ENCODE measurements around the gene PPP1R10.

PPP1R10 gene

DNA sequence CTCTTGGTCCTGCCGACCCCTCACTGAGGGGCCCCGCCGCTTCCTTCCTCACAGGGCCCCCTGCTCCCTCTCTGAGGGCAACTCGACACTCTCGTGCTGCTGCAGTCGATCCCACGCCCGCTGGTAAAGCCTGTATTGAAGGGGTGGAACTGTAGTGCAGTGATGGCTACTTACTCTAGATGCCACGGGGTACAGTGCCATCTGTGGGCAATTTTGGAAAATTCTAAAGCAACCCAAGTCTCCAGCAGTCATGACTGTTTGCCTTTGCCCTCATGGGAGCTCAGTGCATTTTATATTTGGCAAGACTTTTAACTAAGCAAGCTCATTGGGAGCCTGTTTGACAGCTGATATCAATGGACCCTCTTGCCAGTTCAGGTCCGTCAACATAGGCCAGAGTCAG, 23.4 kb upstream of the PPP1R10 start:
- TF ChIP-seq, protein P1, sequence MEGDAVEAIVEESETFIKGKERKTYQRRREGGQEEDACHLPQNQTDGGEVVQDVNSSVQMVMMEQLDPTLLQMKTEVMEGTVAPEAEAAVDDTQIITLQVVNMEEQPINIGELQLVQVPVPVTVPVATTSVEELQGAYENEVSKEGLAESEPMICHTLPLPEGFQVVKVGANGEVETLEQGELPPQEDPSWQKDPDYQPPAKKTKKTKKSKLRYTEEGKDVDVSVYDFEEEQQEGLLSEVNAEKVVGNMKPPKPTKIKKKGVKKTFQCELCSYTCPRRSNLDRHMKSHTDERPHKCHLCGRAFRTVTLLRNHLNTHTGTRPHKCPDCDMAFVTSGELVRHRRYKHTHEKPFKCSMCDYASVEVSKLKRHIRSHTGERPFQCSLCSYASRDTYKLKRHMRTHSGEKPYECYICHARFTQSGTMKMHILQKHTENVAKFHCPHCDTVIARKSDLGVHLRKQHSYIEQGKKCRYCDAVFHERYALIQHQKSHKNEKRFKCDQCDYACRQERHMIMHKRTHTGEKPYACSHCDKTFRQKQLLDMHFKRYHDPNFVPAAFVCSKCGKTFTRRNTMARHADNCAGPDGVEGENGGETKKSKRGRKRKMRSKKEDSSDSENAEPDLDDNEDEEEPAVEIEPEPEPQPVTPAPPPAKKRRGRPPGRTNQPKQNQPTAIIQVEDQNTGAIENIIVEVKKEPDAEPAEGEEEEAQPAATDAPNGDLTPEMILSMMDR (conservative IDR thresholded peaks at IDR 0.05), result peak; percentile 23; the same call in 1 of the 2 replicates

DNA sequence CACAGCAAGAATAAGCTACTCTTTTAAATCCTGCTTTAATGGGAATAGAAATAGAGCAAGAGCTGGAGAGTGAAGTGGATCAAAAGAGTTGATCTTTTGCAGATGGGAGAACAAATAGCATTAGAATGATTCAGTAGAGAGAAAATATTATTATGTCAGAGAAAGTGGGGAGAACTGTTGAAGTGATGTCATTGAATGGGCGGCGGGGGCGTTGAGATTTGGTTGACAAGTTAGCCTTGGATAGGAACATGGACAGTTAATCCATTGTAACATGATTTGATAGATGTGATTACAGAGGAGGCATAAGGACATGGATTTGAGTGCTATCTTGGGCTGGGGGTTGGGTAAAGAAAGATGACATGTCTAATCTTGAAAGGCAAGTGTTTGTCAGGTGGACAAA, 18.8 kb upstream of the PPP1R10 start:
- TF ChIP-seq, protein P1 (conservative IDR thresholded peaks at IDR 0.05), result no peak
- no peak overlapping the region for H3K27ac ChIP-seq

More for the DNA sequence above, 23.4 kb upstream of the PPP1R10 start:
- H3K27ac ChIP-seq, result no peak overlapping the region

DNA sequence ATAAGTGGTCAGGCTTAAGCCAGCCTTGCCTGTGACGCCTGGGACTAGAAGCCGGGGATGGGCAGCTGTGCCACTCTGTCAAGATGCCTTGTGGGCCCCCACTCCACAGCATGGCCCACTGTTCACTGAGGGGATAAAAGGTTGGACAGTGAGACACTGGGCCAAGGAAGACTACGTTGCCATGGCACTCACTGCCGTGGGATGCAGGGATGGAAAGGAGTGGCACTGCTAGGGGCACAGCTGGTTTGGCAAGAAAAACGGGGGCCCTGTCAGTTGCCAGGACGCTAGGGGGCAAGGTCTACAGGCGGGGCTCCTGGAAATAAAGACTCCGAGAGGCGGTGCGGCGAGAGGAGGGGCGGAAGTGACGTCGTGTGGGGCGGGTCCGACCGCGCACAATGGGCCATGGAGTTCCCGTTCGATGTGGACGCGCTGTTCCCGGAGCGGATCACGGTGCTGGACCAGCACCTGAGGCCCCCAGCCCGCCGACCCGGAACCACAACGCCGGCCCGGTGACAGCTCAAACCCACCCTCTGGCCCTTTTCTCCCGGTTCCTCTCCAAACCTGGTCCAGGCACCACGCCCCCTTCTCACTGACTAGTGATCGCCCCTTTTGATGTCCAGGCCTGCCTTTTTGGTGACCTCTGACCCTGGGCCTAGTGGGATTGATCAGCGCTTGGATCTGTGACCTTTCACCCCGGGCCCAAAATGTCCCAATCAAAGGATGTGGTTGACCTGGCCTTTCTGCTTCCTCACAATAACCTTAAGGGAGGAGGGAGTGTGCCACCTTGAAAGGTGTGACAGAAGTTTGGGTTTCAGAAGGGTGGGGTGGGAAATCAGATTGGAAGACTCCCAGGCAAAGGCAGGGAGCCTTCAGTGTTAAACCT, 9.7 kb upstream of the PPP1R10 start, which contains the start of gene ATAT1:
Gene ATAT1 (plus strand): TSS at position 391 of the 883 bp plus-strand sequence.
- peak within 1 kb of the TSS; percentile 76 for H3K27ac ChIP-seq
- TF ChIP-seq, protein P1 (conservative IDR thresholded peaks at IDR 0.05), result peak; percentile 29

DNA sequence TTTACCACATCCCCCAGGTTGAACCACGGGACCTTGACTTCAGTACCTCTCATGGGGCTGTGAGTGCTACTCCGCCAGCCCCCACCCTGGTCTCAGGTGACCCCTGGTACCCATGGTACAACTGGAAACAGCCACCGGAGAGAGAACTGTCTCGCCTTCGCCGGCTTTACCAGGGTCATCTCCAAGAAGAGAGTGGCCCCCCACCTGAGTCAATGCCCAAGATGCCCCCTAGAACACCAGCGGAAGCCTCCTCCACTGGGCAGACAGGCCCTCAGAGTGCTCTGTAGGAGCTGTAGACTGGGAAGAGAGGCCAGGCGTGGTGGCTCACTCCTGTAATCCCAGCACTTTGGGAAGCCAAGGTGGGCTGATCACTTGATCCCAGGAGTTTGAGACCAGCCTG, 8.5 kb upstream of the PPP1R10 start:
- TF ChIP-seq, protein P1 (conservative IDR thresholded peaks at IDR 0.05), result no peak
- no peak overlapping the region for H3K27ac ChIP-seq

DNA sequence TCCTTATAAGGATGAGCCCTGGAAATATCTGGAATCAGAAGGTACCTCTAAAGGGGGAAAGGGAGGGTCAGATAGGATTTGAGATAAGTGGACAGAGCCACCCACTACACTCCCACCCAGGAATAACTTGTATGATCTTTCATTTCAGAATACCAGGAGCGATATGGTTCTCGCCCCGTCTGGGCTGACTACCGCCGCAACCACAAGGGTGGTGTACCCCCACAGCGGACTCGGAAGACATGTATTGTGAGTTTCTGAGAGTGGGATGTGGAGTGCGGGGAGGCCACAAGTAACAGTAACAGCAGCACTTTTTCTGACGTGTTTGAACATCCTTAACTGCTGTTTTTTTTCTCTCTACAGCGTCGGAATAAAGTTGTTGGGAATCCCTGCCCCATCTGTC, 2.5 kb upstream of the PPP1R10 start:
- TF ChIP-seq, protein P1 (conservative IDR thresholded peaks at IDR 0.05), result no peak
- H3K27ac ChIP-seq, result no peak overlapping the region

DNA sequence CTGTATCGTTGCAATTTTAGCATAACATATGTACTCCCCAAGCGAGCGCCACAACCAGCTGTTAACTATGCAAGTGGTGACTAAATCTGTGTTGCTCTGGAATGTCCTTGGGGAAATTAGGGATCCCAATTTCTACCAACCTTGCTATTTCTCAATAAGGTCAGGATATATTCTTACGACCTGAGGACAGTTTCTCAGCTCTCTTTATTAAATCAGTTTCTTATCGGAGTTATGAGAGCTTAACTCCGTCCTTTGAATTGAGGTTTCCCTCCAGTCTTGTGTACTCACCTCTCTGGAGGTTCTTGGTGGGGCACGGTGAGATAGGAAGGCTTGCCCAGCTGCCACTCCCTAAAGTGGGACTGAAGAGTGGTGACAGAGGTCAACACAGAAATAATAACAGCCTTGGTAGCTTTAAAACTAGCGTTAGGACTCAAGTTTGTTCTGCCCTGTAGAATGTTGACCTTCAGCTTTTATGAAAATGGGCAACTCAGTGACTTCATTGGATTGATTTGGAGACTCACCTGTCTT, 1.3 kb upstream of the PPP1R10 start:
- H3K27ac ChIP-seq, result peak overlapping the region; percentile 97
- TF ChIP-seq, protein P1 (conservative IDR thresholded peaks at IDR 0.05), result no peak

DNA sequence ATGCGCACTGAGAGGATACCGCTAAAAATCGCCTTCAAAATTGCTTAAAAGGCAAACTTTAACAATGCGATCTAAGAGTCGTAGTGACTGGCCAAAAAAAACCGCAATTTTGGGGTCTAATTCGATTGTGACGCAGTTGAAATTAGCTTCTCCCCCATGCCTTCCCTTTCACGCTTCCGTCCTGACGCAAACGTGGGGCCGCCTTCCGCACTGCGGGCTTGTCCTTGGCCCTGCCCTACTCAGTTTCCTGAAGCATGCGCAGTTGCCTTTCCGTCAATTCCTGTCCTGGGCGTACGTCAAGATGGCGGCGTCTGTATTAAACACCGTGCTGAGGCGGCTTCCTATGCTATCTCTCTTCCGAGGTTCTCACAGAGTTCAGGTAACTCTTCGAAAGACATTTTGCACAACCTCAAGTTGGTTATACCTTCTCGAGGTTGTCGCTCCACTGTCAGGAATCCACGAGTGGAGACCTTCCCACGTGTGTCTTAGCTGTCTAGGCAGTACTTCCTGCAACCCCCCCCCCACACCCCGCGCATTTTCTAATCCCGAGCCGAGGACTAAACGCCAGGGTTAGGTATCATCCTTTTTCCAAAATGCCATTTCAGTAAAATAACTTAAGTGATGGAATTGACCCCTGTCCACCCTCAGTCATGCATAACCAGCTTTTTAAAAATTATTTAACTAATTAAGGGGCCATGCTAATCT, 674 bp upstream of the PPP1R10 start, which contains the start of gene MRPS18B:
Gene MRPS18B (plus strand): TSS at position 276 of the 705 bp plus-strand sequence. CDS start 26 bp downstream, at position 302.
- TF ChIP-seq, protein P1 (conservative IDR thresholded peaks at IDR 0.05), result no peak
- peak within 1 kb of the TSS; percentile 97 for H3K27ac ChIP-seq

Measured in VCaP (cell line).